ENCODE data around the gene RPH3AL.
A peak's percentile ranks its signal among the peaks of the same experiment; 100 is the strongest.

The RPH3AL gene, protein sequence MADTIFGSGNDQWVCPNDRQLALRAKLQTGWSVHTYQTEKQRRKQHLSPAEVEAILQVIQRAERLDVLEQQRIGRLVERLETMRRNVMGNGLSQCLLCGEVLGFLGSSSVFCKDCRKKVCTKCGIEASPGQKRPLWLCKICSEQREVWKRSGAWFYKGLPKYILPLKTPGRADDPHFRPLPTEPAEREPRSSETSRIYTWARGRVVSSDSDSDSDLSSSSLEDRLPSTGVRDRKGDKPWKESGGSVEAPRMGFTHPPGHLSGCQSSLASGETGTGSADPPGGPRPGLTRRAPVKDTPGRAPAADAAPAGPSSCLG

DNA sequence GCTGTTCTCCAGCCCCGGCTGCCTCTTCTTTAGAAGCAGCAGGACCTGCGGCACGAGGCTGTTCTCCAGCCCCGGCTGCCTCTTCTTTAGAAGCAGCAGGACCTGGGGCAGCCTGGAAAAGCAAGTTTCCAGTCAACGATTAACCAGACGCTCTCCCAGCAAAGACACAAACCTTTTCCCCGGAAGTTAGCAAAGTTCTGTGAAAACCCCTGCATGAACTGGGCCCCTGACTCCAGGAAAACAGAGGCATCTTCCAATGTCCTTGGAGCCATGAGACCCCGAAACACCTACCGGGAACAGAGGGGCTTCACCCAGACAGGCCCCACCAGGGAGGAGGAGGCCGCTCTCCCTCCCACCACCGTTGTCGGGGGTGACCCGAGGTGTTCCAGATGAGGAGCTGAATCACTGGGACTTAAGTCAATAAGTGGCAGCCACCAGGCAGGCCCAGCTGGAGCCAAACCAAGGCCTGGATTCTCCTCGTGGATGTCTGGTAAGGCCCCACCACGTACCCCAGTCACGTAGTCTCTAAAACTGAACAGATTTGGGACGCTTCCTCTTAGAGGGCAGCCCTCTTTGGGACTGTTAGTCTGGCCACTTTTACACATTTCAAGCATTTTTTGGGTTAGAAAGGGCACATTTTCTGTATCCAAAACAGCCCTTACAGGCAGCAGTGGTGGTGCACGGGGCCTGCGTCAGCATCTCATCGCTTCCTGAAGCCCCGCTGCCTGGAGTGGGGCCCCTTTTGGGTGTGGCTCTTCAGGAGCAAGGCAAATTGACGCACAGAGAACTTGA is at the start of gene RPH3AL:
Gene RPH3AL, minus strand, starts transcription at position 387 of the 792 bp plus-strand sequence. CDS start 25,264 bp downstream, outside the sequence.
- no peak for DNase-seq (ENCODE audit: low spot score)

GRCh38 chr17:400257-400656 is 47.6 kb upstream of the RPH3AL start:
- no peak for DNase-seq (ENCODE audit: low spot score)

GRCh38 chr17:396788-397187 is 44.2 kb upstream of the RPH3AL start:
- DNase-seq (ENCODE audit: low spot score) = no peak

DNA sequence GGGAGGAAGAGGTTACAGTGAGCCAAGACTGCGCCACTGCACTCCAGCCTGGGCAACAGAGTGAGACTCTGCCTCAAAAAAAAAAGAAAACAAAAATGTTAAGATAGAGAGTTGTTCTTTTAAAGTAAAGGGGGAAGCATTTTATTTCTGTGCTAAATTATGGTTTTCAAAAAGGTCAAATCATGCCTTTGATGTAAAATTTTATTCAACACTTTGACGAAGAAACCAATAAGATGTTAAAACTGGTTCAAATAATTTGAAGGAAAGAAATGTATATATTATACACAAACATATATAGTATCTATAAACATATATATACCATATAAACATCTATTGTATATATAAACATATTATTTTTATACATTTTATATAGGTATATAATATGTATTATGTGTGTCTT is 43.4 kb upstream of the RPH3AL start:
- DNase-seq (ENCODE audit: low spot score) = no peak

DNA sequence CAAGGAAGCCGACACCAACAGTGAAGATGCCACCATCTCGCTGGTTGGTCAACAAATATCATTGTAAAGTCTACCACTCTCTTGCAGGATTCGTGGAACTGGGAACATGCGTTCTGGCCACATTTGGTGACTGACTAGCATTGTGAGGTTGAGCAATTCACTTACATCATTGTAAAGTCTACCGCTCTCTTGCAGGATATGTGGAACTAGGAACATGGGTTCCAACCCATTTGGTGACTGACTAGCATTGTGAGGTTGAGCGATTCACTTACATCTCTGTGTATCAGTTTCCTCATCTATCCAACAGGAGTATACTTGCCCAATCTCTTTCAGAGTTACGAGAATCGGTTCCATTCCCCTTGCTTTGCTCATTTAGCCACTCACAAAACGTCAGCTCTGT is 42.6 kb upstream of the RPH3AL start:
- DNase-seq (ENCODE audit: low spot score) = no peak

DNA sequence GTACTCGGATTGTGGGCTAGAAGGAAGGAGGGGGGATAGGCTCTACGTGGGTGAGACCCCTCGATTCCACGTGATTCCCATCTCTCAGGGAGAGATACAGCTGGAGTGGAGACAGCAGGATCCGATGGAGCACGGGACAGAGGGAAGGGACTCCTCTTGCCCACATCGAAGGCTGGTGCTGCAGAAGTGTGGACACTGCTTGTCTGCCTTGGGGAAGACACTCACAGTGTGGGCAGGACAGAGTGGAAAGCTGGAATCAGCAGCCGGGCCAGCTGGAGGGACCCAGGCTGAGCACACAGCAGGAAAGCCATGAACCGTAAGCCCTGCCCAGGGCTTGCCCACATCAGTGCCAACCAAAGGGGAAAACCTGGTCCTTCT is 42.1 kb upstream of the RPH3AL start:
- DNase-seq (ENCODE audit: low spot score) = no peak

DNA sequence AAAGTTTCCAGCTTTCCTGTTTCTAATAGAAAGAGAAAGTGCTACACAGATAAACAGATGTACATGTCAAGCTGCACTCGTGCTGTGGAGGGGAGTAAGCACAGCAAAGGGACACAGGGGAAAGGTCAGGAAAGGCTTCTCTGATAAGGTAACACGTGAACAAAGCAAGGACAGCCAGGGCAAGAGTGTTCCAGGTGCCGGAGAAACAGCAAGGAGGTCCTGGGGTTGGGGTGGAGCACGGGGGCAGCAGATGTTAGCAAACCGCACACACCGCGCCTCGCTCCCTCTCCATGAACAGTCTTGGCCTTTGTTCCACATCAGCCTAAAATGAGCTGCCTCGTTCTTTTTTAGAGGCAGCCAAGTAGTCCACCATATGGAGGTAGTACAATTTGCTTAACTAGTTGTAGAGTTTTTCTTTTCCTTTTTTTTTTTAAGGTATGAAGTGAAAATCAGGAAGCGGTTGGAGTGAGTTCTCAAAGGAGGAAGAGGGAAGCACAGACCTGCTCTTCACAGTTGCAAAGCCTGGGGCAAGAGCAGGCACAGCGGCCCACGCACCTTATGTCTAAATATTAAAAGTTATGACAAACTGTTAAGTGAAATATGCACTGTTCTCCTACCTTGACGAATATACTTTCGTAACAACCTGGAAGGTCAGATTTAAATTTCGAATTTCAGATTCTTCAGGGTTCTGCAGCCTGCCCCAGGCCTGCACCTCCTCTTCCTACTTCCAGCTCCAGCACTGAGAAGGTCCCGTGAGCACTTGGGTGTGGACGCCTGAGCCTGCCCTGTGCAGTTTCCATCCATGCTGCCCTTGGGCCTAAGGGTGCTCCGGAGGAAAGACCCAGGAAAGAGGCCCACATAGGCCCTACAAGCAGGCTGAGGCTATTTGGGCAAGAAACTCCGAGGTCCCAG is 41.5 kb upstream of the RPH3AL start:
- no peak for DNase-seq (ENCODE audit: low spot score)

- DNase-seq (ENCODE audit: low spot score) = no peak
Observed at GRCh38 chr17:391850-392249, 39.2 kb upstream of the RPH3AL start.

GRCh38 chr17:390025-390424 is 37.4 kb upstream of the RPH3AL start:
- no peak for DNase-seq (ENCODE audit: low spot score)

- DNase-seq (ENCODE audit: low spot score) = no peak
Observed at GRCh38 chr17:388087-388486, 35.5 kb upstream of the RPH3AL start.

DNA sequence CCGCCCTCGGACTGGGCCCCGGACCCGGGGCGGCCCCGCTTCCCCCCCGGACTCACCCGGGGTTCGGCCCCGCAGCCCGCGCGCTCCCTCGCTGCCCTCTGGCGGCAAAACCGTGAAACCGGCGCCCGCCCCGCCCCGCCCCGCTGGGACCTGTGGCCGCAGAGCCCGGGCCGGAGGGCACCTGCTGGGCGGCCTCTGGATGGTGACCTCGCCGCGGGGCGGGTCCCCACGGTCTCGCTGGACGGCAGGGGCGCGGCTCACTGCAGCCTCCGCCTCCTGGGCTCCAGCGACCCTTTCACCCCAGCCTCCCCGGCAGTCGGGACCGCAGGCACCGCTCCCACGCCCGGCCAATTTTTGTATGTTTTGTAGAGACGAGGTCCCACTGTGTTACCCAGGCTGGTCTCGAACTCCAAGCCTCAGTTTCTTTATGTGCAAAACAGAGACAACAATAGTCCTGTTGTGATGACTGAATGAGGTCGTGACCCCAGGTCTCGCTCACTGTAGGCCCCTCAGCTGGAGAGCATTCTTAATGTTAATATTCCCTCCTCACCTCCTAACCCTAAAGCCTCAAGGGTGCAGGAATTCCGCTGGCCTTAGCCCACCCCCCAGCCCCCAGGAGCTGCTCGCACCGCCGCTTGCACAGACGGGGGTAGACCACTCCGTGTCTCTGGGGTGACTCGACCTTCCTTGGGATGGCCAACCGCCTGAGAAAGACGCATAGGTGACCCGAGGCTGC is 33.7 kb upstream of the RPH3AL start:
- DNase-seq (ENCODE audit: low spot score) = no peak

DNA sequence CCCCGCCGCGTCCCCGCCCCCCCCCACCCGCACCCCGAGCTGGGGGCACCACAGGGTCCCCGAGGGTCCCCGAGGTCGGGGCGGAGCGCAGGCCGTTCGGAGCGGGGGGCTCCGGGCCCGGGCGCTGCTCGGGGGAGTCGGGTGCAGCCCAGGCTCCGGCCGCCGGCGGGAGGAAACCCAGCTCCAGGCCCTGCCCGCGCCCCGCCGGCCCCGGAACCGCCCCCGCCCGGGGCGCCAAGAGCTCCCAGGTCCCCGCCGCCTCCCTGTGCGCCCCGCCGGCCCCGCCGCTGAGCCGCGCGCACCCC is 33.2 kb upstream of the RPH3AL start:
- no peak for DNase-seq (ENCODE audit: low spot score)

GRCh38 chr17:385178-385835 is 32.7 kb upstream of the RPH3AL start:
- no peak for DNase-seq (ENCODE audit: low spot score)

- DNase-seq (ENCODE audit: low spot score) = no peak
Observed at GRCh38 chr17:384622-385177, 32.1 kb upstream of the RPH3AL start.

DNA sequence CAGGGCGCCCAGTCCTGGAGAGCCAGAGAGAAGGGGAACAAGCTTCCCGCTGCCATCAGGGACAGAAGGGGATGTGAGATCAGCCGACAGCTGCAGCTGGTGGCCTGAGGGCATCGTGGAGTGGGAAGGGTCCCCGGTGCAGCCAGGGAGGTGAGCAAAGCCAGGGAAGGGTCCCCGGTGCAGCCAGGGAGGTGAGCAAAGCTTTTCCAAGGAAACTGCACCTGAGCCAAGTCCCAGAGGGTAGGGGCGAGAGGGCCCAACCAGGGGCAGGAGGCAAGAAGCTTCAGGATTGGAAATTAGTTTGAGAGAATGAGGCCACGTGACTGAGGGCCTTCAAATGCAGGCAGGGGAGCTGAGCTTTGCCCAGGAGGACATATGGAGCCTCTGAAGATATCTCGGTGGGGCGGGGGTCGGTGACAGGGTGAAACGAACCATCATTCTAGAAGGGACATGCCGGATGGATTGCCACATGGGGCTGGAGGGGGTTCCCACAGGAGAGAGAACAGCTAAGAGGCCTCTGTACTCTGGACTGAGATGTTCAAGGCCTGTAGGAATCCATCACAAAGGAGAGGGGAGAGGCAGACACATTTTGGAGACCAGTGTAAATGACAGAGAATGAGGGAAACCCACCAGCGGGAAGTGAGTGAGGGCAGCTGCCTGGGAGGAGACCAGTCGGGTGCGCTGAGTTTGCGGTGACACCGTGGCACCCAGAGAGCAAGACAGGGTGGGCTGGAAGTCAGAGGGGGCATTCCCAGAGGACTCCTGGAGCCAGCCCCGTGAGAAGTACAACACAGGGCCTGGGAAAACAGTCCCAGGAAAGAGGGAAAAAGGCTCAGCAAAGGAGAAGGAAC is 31.4 kb upstream of the RPH3AL start:
- DNase-seq (ENCODE audit: low spot score) = no peak

DNA sequence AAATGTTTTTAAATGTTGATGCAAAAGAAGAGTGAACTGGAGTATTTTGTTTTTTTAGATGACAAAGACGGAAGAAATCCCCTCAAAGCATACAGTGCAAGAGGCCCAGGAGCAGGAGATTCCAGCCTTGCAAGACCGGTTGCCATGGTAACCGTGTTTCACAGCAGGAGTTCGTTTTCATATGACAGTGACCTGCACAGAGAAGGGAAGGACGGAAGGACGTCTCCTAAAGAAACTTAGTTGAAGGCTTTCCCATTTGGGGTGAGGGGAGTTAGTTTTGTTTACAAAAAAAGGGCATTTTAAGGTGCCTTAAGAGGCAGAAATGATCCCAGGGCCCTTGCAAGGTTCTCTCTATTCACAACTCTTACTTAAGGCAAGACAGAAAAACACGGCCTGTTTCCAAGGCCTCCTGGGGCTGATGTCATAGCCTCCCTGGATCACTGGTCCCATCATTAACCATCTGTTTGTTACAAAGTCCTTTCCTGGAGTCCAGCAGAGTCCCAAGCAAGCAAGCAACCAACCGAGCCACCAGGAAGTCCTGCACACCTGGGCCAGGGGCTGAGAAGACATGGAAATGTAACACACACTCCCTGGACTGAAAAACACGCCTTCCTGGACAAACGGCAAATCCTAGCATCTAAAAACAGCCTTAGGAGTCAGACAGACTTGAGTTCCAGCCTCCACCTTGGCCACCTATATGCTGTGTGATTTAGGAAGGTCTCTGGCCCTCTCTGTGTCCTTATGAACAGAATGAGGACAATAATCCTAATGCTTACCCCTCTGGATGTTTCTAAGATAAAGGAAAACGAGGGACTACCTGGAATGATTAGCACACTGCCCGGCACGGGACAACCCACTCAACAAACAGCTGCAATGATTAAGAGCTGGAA is 30.3 kb upstream of the RPH3AL start:
- DNase-seq (ENCODE audit: low spot score) = peak; percentile 36

GRCh38 chr17:381941-382643 is 29.5 kb upstream of the RPH3AL start:
- no peak for DNase-seq (ENCODE audit: low spot score)

GRCh38 chr17:381516-381915 is 28.9 kb upstream of the RPH3AL start:
- no peak for DNase-seq (ENCODE audit: low spot score)

All from pons (tissue), 1 donor.